Stomach smooth muscle (tissue), 2 donors: Measurements from ENCODE around the gene TNFRSF19.

Experiments
- H3K27ac ChIP-seq: one replicate; pipeline ENCODE4 v1.7.0; 2013; ENCODE audit warnings: mild to moderate bottlenecking, low read length, inconsistent platforms
- H3K27me3 ChIP-seq, 2 donors: one replicate each; pipeline ENCODE4 v1.7.0; 2013; ENCODE audit warnings: low read length in 2 of 2; ENCODE audit not compliant: insufficient read depth in 2 of 2, control insufficient read depth in 1 of 2
- H3K36me3 ChIP-seq, 2 donors: one replicate each; pipeline ENCODE4 v1.7.0; 2013; ENCODE audit warnings: low read length in 2 of 2; ENCODE audit not compliant: control insufficient read depth in 2 of 2, insufficient read depth in 2 of 2
- H3K4me1 ChIP-seq: one replicate; pipeline ENCODE4 v1.7.0; 2013; ENCODE audit warnings: low read length; ENCODE audit not compliant: control insufficient read depth, insufficient read depth
- H3K4me3 ChIP-seq, 2 donors: one replicate each; pipeline ENCODE4 v1.7.0; 2013; ENCODE audit warnings: low read length in 2 of 2
- H3K9ac ChIP-seq, 2 donors: one replicate each; pipeline ENCODE4 v1.7.0; 2013; ENCODE audit warnings: low read length in 2 of 2, mild to moderate bottlenecking in 1 of 2
- H3K9me3 ChIP-seq, 2 donors: one replicate each; pipeline ENCODE4 v1.7.0; 2013; ENCODE audit warnings: low read length in 2 of 2; ENCODE audit not compliant: control insufficient read depth in 2 of 2
- donor health status: healthy.
- donor health status: Pancreatic carcinoma.

The TNFRSF19 gene

DNA sequence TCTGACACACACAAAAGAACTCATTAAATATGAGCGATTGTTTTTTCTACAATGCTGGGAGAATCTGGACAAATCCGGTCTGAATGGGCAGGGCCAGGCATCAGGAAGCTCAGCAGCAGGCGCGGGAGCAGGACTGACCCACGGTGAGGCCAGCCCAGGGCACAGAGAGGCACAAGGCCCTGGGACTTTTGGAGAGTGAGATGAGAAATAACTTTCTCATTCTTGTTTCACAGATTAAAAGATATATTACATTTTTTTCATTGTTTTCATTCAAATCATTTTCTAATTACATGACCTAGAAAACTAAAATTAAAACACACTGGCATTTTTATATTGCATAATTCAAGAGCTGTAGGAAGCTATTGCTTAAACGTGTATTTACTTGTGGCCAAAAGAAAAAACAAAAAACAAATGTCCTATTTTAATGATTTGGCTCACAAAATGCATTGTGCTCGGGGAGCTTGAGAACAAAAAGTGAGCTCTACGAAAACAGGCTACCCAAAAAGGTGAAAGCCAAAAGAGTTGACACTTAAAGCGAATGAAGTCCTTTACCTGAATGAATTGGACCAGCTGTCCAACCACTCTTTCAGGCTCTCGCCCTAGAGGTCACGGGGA lies 133.1 kb downstream of the TNFRSF19 start:
- H3K27me3 ChIP-seq: no peaks in the 10 kb centered on the region
- no peaks in the 10 kb centered on the region for H3K9me3 ChIP-seq
- H3K36me3 ChIP-seq: no peaks in the 10 kb centered on the region
- no peak overlapping the region for H3K9ac ChIP-seq
- no peak overlapping the region for H3K27ac ChIP-seq
- H3K4me1 ChIP-seq: no peaks in the 10 kb centered on the region
- H3K4me3 ChIP-seq: no peak overlapping the region

DNA sequence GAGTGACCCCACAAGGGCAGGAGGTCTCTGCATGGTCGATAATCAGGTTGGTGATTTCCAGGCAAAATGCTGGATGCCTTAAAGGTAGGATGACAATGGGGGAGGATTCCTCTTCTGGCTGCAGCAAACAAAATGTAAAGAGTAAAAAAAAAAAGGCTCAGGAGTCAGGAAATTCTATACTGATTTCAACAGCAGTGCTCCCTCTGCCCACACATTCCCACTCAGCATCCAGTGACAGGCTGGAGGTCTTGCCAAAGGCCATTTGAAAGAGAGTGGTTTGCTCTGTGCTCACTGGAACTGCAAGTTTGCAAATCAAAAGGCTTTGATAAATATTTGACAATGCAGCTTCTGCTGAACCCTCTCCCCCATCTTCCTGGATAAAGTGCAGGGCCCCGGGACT lies 135.4 kb downstream of the TNFRSF19 start:
- H3K4me3 ChIP-seq: no peak overlapping the region
- H3K9ac ChIP-seq: no peak overlapping the region
- no peaks in the 10 kb centered on the region for H3K9me3 ChIP-seq
- H3K36me3 ChIP-seq: no peaks in the 10 kb centered on the region
- H3K27ac ChIP-seq: no peak overlapping the region
- no peaks in the 10 kb centered on the region for H3K27me3 ChIP-seq
- H3K4me1 ChIP-seq: no peaks in the 10 kb centered on the region

DNA sequence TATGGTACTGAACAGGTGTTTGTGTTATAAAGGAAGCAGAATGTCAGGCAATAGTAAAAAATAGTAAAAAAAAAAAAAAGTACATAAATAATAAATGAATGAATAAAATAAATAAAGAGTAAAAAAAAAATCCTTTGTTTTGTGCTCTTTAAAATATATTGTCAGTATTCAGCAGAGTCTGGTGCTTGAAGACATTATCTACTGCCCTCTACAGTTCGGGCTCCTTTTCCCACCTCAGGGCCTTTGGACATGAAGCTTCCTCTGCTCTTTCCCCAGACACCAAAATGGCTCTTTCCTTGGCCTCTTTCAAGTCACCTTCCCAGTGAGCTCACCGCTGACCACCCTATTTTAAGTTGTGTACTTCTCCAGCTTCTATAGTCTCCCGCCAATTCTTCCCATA lies 137.5 kb downstream of the TNFRSF19 start:
- Histone ChIP-seq H3K9me3 (no peaks in the 10 kb centered on the region), H3K36me3 (no peaks in the 10 kb centered on the region), H3K27ac (no peak overlapping the region), H3K9ac (no peak overlapping the region), H3K4me3 (no peak overlapping the region), H3K27me3 (no peaks in the 10 kb centered on the region), H3K4me1 (no peaks in the 10 kb centered on the region)

DNA sequence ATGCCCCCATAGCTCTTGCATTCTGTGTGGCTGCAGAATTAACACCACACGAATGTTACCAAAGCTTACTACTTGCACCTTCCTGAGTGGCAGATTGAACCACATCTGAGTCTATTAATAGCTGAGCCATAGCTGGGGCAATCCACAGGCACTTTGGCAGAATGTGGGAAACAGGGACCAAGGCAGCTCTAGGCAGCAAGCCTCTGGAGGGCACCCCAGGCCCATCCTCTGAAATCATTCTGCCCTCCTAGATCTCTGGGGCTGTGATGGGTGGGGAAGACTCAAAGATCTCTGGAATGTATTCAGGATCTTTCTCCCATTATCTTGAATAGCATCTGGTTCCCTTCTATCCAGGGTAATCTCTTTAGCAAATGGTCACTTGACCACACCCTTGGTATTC lies 139.3 kb downstream of the TNFRSF19 start:
- Histone ChIP-seq H3K27me3 (no peaks in the 10 kb centered on the region), H3K4me3 (no peak overlapping the region), H3K27ac (no peak overlapping the region), H3K4me1 (no peaks in the 10 kb centered on the region), H3K9me3 (no peaks in the 10 kb centered on the region), H3K36me3 (no peaks in the 10 kb centered on the region), H3K9ac (no peak overlapping the region)

DNA sequence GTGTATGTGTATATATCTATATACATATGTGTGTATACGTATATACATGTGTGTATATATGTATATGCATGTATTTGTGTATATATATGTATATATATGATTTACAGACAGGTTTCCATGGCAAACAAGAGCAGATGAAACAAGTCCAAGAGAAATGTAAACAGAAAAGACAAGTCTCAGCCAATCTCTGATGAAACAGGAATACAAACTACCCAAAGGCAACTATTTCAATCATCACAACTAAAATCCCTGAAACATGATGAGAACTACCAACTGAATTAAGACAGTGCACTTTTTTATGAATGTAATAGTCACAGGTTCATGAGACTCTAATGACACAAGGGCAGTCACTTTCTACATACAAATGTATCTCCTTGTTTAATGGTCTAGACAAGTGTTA lies 140.2 kb downstream of the TNFRSF19 start:
- no peaks in the 10 kb centered on the region for H3K36me3 ChIP-seq
- no peak overlapping the region for H3K4me3 ChIP-seq
- H3K9me3 ChIP-seq: no peaks in the 10 kb centered on the region
- no peak overlapping the region for H3K9ac ChIP-seq
- no peak overlapping the region for H3K27ac ChIP-seq
- H3K4me1 ChIP-seq: no peaks in the 10 kb centered on the region
- no peaks in the 10 kb centered on the region for H3K27me3 ChIP-seq

DNA sequence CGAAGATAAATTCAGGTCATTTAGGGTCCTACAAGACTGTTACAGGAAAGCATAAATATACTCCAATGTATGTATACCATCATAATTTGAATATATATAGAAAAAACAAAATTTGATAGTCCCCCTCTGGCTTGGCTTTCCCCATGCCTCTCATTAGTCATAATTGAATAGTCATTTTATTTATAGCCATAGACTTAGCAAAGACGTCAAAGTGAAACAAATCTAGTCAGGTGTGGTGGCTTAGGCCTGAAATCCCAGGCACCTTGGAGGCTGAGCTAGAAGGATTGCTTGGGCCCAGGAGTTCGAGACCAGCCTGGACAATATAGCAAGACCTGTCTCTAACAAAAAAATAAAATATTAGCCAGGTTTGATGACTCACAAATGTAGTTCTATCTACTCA lies 141.1 kb downstream of the TNFRSF19 start:
- no peaks in the 10 kb centered on the region for H3K9me3 ChIP-seq

DNA sequence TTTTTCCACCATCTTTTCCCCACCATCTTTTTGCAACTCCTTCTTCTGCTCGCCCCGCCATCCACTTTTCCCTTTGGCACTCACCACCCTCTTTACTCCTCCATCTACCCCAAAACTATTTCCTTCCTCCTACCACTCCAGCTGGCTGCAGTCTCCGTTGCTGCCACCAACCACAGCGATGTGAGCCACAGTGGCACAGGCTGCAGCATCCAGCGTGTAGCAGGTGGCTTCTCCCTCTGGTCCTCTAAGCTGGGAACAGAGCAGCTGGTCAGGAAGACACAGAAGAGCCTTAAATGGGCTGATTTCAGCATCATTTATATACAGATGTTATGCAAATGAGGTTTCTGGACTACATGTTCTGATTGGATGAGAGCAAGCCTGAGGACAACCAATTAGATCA lies 144.5 kb downstream of the TNFRSF19 start:
- Histone ChIP-seq H3K9me3 (no peaks in the 10 kb centered on the region), H3K9ac (no peak overlapping the region), H3K4me1 (no peaks in the 10 kb centered on the region), H3K4me3 (no peak overlapping the region), H3K36me3 (no peaks in the 10 kb centered on the region), H3K27me3 (no peaks in the 10 kb centered on the region), H3K27ac (no peak overlapping the region)

More for the DNA sequence above, 141.1 kb downstream of the TNFRSF19 start:
- no peak overlapping the region for H3K27ac ChIP-seq
- no peak overlapping the region for H3K4me3 ChIP-seq
- H3K9ac ChIP-seq: no peak overlapping the region
- no peaks in the 10 kb centered on the region for H3K36me3 ChIP-seq
- no peaks in the 10 kb centered on the region for H3K4me1 ChIP-seq
- H3K27me3 ChIP-seq: no peaks in the 10 kb centered on the region

DNA sequence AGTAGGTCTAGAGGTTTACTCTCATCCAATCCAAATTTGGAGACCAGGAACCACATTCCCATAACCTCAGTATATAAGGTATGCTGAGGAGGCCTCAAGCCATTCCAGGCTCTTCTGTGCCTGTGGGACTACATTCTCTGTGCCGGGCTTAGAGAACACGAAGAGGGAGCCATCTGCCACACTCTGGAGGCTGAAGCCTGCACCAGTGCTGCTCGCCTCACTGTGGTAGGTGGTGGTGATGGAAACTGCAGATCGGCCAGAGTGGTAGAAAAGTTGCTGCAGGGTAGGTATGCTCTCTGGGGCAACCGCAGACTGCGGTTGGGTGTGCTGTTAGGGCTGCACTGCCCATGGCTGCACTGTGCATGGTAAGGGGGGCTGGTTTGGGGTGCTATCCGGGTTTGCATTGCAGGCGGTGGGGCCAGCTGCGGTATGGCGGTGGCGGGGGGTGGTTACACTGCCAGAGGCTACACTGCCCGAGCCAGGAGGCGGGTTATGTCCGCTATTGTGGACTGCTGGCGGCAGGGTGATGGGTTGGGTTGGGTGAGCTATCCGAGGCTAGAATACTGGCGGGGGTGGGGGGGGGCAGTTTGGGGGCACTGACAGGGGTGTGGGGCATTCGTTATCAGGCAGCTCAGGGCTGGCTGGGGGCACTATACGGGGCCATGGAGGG lies 145.0 kb downstream of the TNFRSF19 start:
- Histone ChIP-seq H3K27me3 (no peaks in the 10 kb centered on the region), H3K36me3 (no peaks in the 10 kb centered on the region), H3K9me3 (no peaks in the 10 kb centered on the region), H3K9ac (no peak overlapping the region), H3K27ac (no peak overlapping the region), H3K4me1 (no peaks in the 10 kb centered on the region), H3K4me3 (no peak overlapping the region)

DNA sequence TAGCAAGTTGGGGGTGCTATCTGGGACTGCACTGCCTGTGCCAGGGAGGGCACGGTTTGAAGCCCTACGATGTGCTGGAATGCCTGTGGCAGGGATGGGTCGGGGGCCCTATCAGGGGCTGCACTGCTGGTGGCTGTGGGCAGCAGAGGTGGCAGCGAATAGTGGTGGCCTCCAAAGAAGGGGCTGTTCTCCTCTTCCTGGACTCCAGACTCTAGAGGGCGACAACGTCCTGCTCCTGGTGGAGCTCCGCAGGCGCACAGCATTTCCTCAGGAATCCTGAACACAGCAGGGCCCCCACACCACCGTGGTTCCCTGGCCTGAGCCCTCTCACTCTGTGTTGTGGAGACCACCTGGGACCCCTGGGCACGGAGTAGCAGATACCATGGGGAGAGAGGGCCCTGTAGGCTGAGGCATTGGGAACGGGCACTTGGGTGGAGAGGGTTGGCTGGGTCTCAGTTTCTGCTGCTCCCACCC lies 145.6 kb downstream of the TNFRSF19 start:
- no peak overlapping the region for H3K9ac ChIP-seq
- H3K9me3 ChIP-seq: no peaks in the 10 kb centered on the region
- no peaks in the 10 kb centered on the region for H3K36me3 ChIP-seq
- H3K27me3 ChIP-seq: no peaks in the 10 kb centered on the region
- no peaks in the 10 kb centered on the region for H3K4me1 ChIP-seq
- no peak overlapping the region for H3K27ac ChIP-seq
- H3K4me3 ChIP-seq: no peak overlapping the region

DNA sequence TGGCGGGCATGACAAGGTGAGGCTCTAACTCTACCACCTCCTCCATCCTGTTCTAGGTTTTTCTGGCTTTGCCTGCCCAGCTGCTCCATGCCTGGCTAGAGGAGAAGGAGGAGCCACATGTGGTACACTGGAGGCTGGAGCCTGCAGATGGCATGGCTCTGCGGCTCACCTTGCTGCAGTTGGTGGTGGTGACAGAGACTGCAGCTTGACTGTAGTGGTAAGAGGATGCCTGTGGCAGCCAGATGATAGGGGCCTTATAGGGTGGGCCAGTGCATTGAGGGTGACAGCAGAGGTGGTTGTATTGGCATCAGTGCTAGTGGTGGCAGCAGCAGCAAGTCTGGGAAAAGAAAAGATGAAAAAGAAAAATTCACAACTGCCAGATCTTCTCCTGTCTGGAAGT lies 146.2 kb downstream of the TNFRSF19 start:
- H3K36me3 ChIP-seq: no peaks in the 10 kb centered on the region
- H3K27ac ChIP-seq: no peak overlapping the region
- no peaks in the 10 kb centered on the region for H3K4me1 ChIP-seq
- no peak overlapping the region for H3K9ac ChIP-seq
- H3K27me3 ChIP-seq: no peaks in the 10 kb centered on the region
- no peaks in the 10 kb centered on the region for H3K9me3 ChIP-seq
- no peak overlapping the region for H3K4me3 ChIP-seq

DNA sequence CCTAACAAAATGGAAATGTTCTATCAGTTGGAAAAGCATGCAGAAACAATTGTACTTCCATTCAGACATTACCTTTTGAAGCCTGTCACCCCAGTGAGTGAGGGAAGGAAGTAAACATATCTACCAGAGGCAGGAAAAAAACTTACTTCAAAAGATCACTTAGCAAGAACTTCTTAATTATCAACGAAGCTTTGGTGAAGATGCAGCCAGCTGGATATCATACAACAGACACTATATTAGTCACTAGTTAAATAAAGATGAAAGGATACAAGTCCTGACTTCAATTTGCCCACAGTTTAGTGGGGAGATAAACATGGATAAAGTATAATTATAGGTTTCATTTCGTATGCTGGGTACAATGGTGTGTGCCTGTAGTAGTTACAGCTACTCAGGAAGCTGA lies 148.8 kb downstream of the TNFRSF19 start:
- Histone ChIP-seq H3K4me3 (no peak overlapping the region), H3K4me1 (no peaks in the 10 kb centered on the region), H3K36me3 (no peaks in the 10 kb centered on the region), H3K9me3 (no peaks in the 10 kb centered on the region), H3K27ac (no peak overlapping the region), H3K27me3 (no peaks in the 10 kb centered on the region), H3K9ac (no peak overlapping the region)
